Spleen (tissue), 7 donors: ENCODE measurements around the gene MARS1.

ENCODE experiments used
- POLR2A ChIP-seq, 3 donors: fragments of 450-650 bp; IDR thresholded peaks; one replicate each; pipeline ENCODE4 v1.5.1; 2017; ENCODE audit warnings: antibody characterized with exemption in 3 of 3, mild to moderate bottlenecking in 1 of 3
- TF ChIP-seq, protein P1 (sequence below), 11 experiments: fragments of 200-600 bp in 7 of 11; fragments of 450-650 bp in 4 of 11; sonication (generic) in 4 of 11; IDR thresholded peaks in 8 of 11; conservative IDR thresholded peaks in 3 of 11; 1 replicate in 7 of 11; 2 replicates in 4 of 11; pipeline versions ENCODE4 v1.4.0 to v1.8.0; 2016 to 2021; ENCODE audit warnings: antibody characterized with exemption in 11 of 11, inconsistent platforms in 4 of 11, mild to moderate bottlenecking in 1 of 11
- donor health status: DM: no; HTN: no; CAD: no; lungs with moderate emphysema.
- donor health status: DM: no; HTN: no; CAD: no.
- donor health status: DM: no; HTN: no; CAD: no.

- TF ChIP-seq, protein P1, sequence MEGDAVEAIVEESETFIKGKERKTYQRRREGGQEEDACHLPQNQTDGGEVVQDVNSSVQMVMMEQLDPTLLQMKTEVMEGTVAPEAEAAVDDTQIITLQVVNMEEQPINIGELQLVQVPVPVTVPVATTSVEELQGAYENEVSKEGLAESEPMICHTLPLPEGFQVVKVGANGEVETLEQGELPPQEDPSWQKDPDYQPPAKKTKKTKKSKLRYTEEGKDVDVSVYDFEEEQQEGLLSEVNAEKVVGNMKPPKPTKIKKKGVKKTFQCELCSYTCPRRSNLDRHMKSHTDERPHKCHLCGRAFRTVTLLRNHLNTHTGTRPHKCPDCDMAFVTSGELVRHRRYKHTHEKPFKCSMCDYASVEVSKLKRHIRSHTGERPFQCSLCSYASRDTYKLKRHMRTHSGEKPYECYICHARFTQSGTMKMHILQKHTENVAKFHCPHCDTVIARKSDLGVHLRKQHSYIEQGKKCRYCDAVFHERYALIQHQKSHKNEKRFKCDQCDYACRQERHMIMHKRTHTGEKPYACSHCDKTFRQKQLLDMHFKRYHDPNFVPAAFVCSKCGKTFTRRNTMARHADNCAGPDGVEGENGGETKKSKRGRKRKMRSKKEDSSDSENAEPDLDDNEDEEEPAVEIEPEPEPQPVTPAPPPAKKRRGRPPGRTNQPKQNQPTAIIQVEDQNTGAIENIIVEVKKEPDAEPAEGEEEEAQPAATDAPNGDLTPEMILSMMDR (IDR thresholded peaks at IDR 0.05 in 8 of 11, conservative IDR thresholded peaks at IDR 0.05 in 3 of 11), result no peak
- TF ChIP-seq POLR2A (IDR thresholded peaks at IDR 0.05), result no peak
These were observed 2.3 kb downstream of the MARS1 start for GRCh38 chr12:57490126-57490525.
